ENCODE measurements around the gene SERPINB1.
A peak's percentile ranks its signal among the peaks of the same experiment; 100 is the strongest.

The SERPINB1 gene

GRCh38 chr6:2818593-2818992 is 23.1 kb downstream of the SERPINB1 start:
- peak; percentile 21 for DNase-seq (ENCODE audit: low read depth)
- TF ChIP-seq CTCF (conservative IDR thresholded peaks at IDR 0.05; ENCODE audit: control insufficient read depth, insufficient read depth, low read depth, low read length) = no peak
- no peak overlapping the region for H3K4me3 ChIP-seq (ENCODE audit: control insufficient read depth, low read depth, low read length)

- DNase-seq (ENCODE audit: low read depth) = peak; percentile 32
- no peak for TF ChIP-seq CTCF (conservative IDR thresholded peaks at IDR 0.05; ENCODE audit: control insufficient read depth, insufficient read depth, low read depth, low read length)
- H3K4me3 ChIP-seq (ENCODE audit: control insufficient read depth, low read depth, low read length) = no peak overlapping the region
Measured at GRCh38 chr6:2817903-2818443, 23.7 kb downstream of the SERPINB1 start.

- no peak for DNase-seq (ENCODE audit: low read depth)
- TF ChIP-seq CTCF (conservative IDR thresholded peaks at IDR 0.05; ENCODE audit: control insufficient read depth, insufficient read depth, low read depth, low read length) = no peak
- no peak overlapping the region for H3K4me3 ChIP-seq (ENCODE audit: control insufficient read depth, low read depth, low read length)
Measured at GRCh38 chr6:2816158-2816557, 25.5 kb downstream of the SERPINB1 start.

- no peak overlapping the region for H3K4me3 ChIP-seq (ENCODE audit: control insufficient read depth, low read depth, low read length)
- no peak for TF ChIP-seq CTCF (conservative IDR thresholded peaks at IDR 0.05; ENCODE audit: control insufficient read depth, insufficient read depth, low read depth, low read length)
- no peak for DNase-seq (ENCODE audit: low read depth)
Measured at GRCh38 chr6:2812695-2813094, 29.0 kb downstream of the SERPINB1 start.

GRCh38 chr6:2810092-2810671 is 31.5 kb downstream of the SERPINB1 start:
- peak; percentile 26 for DNase-seq (ENCODE audit: low read depth)
- TF ChIP-seq CTCF (conservative IDR thresholded peaks at IDR 0.05; ENCODE audit: control insufficient read depth, insufficient read depth, low read depth, low read length) = no peak
- H3K4me3 ChIP-seq (ENCODE audit: control insufficient read depth, low read depth, low read length) = no peak overlapping the region

- no peak for TF ChIP-seq CTCF (conservative IDR thresholded peaks at IDR 0.05; ENCODE audit: control insufficient read depth, insufficient read depth, low read depth, low read length)
- DNase-seq (ENCODE audit: low read depth) = no peak
- no peak overlapping the region for H3K4me3 ChIP-seq (ENCODE audit: control insufficient read depth, low read depth, low read length)
Measured at GRCh38 chr6:2809015-2809414, 32.6 kb downstream of the SERPINB1 start.
